VCaP (cell line): ENCODE results near the gene FIGN.

ENCODE experiments used
- H3K27ac ChIP-seq: fragments of 450-650 bp; 2 replicates; pipeline ENCODE4 v1.5.1; 2017
- TF ChIP-seq, protein P1 (sequence below): fragments of 450-650 bp; conservative IDR thresholded peaks from 2 replicates; pipeline ENCODE4 v1.5.1; 2017; ENCODE audit warnings: mild to moderate bottlenecking, moderate library complexity

Gene FIGN

DNA sequence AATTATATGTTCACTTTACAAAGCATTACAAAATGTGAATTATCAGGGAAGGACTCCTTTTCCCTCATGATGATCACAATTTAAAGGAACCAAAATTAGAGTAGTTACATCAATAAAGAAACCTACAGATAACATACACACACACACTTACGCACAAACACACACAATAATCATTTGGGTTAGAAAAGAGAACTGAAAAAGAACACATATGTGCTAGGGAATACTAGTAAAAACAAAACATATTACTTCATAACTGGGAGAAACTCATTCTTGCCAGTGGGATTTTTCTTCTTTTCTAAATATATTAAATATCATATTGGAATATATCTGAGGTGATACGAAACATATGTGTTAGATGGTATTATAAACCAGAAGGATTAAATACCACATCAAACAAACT lies 42.3 kb downstream of the FIGN start:
- TF ChIP-seq, protein P1, sequence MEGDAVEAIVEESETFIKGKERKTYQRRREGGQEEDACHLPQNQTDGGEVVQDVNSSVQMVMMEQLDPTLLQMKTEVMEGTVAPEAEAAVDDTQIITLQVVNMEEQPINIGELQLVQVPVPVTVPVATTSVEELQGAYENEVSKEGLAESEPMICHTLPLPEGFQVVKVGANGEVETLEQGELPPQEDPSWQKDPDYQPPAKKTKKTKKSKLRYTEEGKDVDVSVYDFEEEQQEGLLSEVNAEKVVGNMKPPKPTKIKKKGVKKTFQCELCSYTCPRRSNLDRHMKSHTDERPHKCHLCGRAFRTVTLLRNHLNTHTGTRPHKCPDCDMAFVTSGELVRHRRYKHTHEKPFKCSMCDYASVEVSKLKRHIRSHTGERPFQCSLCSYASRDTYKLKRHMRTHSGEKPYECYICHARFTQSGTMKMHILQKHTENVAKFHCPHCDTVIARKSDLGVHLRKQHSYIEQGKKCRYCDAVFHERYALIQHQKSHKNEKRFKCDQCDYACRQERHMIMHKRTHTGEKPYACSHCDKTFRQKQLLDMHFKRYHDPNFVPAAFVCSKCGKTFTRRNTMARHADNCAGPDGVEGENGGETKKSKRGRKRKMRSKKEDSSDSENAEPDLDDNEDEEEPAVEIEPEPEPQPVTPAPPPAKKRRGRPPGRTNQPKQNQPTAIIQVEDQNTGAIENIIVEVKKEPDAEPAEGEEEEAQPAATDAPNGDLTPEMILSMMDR, result no peak
- H3K27ac ChIP-seq, result no peak overlapping the region

DNA sequence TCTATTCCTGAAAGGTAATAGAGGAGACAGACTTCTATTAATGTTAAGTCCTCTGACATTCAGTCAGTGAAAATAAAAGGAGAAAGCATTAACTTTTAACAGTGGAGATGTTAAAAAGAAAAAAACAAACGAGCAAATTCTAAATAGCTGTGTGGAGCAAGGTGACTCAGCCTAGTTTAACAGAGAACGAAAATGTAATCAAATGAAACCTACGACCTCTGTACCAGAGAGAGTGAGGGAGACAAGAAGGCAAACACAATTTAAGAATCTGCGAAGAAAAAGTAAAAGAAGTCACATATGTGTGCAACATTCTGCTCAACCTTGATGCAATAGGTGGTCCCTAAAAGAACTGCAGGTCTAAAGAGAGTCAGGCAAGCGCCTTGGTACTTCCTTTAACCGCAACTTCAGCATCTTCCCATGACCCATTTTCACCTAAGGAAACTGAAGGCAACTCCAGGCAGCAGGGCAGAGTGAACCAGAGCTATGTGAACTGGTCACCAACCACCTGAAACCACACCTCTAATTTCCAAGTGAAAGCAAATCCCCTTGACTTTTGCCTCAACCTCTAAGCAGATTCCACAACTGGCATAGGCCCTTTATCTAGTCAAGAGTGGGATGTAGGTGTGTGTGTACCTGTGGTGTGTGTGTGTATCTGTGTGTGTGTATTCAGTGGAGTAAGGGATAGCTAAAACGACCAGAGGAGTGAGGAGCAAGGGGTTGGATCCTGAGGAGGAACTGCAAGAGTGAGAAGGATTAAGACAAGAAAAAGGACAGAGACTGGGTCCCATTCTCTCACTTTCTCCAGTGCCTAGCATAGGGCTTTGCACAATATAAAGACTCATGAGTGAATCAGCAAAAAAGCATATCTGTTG lies 43.0 kb downstream of the FIGN start:
- H3K27ac ChIP-seq, result no peak overlapping the region
- TF ChIP-seq, protein P1, result no peak

DNA sequence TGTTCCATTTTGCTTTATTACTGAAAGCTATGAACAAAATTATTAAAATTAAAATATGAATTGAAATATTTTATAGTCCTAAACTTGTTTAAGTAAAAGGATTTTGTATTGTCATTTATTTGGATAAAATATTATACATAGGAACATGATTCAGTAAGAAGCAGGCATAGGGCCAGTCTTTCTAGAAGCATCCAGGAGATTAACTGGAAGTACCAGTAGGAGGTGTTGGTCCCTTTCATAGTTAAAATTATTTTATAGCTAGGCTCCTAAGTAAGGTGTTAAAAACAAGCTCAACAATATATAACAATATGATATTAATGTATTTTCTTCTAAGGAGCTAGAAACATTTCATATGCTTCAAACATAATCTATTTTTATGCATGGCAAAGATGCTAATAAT lies 43.7 kb downstream of the FIGN start:
- TF ChIP-seq, protein P1, result no peak
- H3K27ac ChIP-seq, result no peak overlapping the region

DNA sequence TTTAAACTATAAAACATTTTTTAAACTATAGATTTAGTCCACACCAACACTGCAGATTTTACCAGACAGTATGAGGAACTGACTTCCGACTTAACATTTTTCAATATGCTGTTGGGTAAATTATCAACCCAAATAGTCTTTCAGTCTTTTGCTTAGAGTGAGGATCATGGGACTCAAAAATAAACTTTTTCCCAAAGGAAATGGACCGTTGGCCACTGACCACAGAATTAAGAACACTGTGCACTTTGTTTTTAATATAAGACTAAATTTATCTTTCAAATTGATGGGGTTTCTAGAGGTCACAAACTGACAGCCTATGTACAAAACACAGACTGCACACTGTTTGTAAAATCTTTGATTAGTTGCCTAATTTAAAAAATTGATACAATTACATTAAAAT lies 44.9 kb downstream of the FIGN start:
- TF ChIP-seq, protein P1, result no peak
- H3K27ac ChIP-seq, result no peak overlapping the region

DNA sequence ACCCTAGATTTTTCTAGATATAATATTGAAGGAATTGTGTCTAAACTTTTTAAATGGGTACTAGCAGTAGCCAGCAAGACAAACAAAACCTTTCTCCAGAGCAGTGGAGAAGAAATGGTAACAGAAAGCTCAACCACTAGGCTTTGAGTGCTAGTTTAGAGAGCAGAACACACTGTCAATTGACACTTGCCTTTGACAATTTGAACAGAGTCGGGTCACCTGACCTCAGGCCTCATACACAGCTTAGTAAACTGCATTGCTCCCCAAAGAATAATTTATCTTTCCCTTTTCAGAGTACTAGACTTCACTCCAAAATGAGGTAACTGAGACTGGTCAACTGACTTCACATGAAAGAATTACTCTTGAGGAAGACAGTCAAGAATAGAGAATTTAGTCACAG lies 48.6 kb downstream of the FIGN start:
- no peak overlapping the region for H3K27ac ChIP-seq
- TF ChIP-seq, protein P1, result no peak

DNA sequence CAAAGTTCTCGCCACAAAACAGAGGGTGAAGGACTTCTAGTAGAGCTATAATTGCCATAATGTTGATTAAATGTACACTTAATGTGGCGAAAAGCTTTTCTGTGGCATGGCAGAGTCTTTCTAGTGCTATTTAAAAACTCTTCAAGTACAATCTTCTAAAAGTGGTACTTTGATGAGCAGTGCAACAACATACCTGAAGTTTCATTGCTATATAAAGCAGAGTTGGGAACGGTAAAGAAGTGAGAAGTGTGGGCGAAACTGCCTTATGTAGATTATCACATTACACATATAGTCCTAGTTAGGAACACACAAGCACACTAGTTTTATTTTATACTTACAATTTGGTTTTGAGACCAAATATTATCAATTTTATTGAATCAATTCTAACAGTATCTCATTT lies 49.5 kb downstream of the FIGN start:
- TF ChIP-seq, protein P1, result no peak
- H3K27ac ChIP-seq, result no peak overlapping the region

DNA sequence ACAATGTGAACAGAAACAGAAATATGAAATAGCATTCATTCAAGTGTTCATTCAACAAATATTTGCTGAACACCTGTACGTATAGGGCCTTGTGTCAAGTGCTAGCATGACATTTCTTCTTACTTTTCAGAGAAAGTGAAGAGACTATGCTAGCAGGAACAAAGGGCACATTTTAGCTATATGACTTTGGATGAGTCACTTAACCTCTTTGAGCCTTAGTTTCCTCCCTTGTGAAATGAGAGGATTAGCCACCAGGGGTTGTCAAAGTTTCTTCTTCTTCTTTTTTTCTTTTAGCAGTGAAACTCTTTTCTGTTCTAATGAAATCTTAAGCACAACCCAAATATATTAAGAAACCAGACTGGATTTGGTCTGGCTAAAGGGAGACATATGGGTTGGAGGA lies 53.1 kb downstream of the FIGN start:
- no peak overlapping the region for H3K27ac ChIP-seq
- TF ChIP-seq, protein P1, result no peak
